ENCODE measurements around the gene PDLIM7.

Gene PDLIM7

DNA sequence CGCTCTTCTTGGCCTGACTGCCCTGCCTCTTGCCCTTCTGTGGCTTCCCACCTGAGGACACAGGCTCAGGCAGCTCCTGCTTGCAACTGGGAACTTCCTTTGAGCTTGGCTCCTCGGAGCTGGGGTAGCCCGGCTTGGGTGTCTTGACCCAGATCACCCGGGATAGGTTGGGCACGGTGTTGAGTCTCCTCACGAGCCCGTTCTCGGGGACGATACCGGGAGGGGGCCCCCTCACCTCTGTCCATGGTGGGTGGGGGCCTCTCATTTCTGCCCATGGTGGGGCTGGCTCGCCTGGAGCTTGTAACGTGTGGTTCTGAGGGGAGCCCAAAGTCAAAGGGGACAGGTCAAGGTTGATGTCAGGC, 27.1 kb upstream of the PDLIM7 start:
- no peak for DNase-seq

DNA sequence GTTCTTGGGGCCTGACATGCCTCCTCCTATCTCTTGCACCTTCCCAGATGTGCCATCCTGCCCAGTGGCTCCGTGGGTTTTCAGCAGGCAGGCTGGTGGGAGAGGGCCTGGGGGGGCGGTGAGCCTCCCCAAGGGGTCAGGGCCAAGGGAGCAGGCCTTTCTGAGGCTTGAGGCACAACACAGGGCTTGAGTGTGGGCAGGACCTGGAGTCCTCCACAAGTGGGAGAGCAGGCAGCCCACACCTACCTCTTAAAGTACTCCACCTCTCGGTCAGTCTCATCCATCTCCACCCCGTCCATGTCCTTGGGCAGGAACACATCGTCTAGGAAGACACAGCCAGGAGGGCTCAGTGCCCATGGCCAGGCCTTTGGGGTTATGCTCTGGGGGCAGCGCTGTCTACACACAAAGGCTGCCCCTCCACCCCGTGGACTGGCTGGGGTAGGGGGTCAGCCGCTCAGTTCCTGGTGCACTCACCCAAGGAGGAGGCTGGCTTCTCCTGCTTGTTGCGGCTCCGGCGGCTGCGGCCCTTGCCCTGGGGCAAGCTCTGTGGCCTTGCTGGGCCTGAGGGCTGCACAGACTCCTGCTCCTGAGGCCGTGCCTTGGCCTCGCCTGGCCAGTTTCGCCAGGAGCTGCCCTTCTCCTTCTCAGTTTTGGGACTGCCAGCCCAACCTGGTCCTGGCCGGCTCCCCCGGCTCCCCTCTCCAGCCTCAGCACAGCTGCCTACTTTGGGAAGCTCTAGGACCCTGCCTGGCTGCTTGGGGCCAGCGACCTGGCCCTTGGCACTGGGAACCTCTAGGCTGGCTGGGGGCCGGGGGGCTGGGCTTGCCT, 26.5 kb upstream of the PDLIM7 start:
- no peak for DNase-seq

DNA sequence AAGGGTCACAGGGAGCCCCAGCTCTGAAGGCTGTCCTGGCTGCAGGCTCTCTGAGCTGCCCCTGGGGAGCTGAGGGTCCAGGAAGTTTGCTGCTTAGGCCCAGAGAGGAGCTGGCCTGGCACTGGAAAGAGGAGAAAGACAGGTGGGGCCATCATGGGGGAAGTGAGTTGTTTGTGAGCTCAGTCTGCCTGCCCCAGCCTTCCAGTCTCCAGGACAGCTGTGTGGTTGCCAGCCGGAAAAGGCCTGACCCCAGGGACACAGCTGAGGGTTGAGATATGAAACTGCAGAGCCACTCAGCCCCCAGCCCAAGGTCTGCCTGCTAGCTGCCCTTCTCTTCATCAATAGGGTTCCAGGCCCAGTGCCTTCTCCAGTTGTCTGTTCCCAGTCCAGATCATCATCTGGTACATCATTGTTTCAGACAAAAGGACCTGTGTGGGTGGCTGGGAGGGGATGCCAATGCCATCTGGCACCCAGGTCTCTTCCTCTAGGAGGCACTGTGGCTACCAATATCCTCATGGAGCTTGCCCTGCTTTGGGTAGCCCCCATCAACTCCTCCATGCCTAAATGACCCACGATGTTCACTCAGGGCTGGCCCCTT, 23.6 kb upstream of the PDLIM7 start:
- DNase-seq: no peak

DNA sequence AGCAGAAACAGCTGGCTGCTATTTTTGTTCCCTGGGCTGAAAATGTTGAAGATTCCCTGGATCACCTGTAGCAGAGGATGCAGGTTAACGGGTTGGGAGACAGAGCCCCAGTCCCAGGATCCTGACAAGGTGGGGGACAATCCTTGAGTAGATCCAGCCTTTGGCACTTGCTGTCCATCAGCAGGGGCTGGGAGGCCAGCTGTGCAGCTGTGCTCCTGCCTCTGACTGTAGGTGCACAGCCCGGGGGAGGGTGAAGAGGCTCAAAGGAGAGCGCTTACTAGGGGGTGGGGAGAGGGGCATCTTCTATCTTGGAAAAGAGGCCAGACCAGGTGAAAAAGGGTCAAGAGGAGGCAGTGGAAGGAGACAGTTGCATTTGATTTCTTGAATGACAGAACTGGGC, 22.9 kb upstream of the PDLIM7 start:
- DNase-seq: no peak

DNA sequence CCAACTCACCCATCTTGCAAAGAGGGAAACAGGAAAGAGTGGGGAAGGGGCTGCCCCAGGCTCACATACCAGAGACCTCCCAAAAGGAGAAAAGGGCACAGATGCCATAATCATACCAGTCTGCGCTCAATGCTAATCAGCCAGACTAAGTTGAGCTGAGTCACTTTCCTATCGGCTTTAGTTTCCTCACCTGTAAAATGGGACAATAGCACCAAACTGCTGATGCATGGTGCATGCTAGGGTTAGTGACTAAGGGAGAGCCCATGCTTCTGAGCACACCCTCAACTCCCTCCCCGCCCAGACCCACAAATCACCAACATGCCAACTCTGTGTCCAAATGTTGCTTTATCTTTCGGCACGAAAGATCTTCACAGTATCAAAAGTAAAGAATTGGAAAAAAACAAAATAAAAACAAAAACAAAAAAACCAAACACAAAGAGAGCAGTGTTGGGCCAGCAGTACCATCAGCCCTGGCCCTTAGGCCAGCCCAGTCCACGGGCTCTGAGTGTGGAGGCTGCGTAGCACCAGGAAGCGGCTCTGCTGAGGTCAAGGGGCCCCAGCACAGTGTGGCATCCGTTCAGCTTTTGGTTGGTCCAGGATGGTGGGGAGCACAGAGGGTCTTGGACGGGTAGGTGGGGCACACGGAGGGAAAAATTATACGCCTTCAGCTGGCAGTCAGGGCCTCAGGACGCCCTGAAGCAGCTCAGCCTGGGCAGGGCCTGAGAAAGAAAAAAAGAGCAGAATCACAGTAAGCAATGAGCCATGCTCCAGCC, 22.2 kb upstream of the PDLIM7 start:
- DNase-seq: no peak

DNA sequence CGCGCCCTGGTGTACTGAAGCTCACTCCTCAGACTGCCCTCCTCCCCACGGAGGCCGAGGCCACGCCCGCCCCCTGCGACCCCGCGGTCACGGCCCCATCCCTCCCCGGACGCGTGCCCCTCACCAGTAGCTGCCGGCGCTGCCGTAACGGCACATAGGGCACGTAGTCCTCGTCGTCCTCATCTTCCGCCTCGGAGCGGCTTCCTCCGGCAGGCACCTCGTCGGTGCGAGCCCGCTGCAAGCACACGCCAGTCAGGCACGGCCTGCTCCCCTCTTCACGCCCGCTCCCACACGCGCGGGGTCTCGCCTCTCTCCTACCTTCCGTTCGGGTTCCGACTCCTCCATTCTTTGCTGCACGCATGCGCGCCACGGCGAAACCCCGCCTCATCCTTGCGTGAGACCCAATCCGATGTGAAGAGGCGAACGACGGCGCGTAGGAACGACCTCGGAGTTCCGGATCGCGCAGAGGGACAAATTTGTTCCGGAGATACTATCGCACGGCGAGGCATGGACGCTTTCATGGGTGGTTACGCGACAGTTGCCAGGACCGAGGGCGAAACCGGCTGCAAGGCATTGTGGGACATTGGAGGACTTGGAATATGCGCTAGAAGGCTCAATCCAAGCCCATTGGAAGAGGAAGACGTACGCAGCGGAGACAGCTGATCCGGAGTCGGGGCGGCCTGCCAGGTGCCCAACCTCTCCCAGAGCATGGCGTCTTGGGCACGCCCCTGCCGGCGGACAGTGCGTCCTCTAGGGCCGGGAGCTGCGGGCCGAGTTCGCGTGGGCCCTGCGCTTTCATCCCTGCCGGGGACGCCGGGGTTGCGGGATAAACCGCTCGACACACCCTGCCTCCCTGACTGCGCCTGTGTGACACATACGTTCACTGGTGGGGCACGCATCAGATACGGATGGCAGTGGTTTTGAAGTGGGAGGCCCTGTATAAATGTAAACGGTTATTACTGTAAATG, 19.5 kb upstream of the PDLIM7 start, which contains the start of gene DDX41:
TSS of gene DDX41 (minus strand) at position 361 of the 968 bp plus-strand sequence. CDS start at position 345, 16 bp downstream.
- DNase-seq: peak; percentile 99

DNA sequence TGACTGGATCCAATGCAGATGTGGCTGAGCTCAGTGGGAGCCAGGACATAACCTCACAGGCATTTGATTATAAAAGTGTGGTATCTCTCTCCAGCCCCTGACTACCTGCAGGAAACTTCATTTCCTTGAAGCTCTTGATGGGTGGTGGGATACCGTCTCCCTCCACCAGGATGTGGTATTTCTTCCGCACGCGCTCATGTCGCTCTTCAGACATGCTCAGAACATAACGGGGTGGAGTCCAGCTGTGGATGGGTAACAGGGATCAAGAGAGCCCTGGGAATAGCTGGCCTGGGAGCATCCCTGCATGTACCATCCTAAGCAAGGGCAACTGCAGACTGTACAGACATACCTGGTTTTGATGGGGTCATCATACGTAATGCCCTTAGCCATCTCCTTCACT, 18.2 kb upstream of the PDLIM7 start:
- no peak for DNase-seq

DNA sequence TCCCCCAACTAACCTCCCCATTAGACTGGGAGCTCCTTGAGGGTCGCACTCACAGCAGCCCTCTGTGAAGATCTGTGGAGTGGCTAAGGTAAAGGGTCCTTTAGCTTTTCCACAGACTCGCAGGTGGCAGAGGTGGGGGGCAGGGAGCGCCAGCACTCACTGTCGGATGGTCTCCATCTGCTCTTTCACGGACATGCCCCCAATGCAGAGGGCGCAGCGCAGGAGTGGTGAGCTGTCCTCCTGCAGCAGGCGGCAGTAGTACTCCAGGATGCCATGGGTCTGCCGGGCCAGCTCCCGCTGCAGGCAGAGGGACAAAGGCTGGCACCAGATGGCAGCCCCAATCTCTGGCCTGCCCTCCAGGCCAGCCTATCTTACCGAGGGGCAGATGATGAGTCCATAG, 17.1 kb upstream of the PDLIM7 start:
- no peak for DNase-seq

DNA sequence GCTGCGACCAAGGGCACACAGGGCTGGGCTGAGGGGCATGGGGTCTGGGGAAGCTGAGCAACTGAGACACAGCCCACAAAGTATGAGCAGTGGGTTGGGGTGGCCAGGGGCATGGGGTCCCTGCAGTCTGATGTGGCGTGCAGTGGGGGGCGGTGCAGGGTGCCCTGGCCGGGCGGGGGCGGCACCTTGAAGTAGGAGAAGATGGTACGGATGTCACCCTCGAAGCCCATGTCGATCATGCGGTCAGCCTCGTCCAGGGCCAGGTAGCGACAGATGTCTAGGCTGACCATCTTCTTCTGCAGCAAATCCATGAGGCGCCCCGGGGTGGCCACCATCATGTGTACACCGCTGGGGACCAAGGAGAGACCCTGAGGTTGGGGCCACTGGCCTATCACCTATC, 16.1 kb upstream of the PDLIM7 start:
- no peak for DNase-seq

DNA sequence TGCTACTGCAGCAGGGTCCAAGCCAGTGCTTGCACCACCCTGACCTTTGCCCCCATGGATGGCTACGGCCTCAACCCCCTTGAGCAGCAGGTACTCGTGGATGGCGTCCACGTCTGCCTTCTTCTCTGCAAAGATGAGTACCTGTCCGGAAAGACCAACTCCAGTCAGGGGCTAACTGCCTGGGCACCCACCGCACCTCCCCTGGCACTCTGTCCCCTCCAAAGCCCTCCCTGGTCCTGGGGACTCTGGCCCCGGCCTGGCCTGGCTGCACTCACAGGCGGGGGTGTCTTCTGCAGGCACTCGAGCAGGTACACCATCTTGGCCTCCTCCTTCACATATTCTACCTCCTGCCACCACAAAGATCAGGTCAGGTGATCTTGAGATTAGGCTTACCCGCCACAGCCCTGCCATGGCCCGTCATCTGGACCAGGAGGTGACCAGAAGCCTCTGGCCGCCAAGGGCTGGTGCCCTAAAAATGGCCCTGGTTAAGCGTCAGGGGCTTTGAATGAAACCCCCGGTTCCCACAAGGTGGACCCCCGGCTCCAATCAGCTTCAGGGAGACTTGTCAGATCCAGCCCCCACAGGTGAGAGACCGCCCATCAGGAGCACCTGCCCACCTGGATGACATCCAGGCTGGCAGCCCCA, 15.5 kb upstream of the PDLIM7 start:
- no peak for DNase-seq

DNA sequence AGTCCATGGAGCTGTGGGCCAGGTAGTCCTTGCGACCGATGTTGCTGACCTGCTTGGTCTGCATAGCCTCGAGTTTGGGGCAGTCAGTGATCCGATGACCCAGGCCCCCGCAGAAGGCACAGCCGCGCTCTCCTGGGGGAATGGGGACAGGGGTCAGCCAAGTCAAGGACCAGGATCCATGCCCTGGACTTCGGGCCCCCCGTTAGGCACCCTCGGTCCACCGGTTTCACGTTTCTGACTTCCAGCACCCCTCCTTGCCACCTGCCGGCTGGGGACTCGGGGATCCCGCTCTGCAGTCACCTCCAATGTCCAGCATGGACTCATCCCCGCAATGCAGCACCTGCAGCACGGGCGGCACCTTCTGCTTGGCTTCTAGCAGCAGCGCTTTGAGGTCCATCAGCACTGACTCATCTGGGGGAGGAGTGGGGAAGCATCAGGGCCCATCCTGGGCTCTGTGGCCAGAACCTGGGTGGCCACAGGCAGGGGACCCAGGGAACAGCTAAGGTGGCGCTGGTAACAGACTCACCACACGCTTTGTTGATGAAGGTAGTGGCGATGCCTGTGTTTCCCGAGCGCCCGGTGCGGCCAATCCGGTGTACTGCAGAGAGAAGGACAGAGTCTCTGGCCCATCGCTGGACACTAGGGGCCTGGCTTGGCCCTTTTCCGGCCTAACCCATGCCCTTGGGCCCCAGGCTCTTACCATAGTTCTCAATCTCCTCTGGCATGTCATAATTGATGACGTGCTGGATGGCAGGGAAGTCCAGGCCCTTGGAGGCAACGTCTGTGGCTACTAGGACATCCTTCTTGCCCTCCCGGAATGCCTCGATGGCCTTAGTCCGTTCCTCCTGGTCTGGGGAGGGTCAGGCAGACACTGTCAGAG, 14.6 kb upstream of the PDLIM7 start:
- no peak for DNase-seq

DNA sequence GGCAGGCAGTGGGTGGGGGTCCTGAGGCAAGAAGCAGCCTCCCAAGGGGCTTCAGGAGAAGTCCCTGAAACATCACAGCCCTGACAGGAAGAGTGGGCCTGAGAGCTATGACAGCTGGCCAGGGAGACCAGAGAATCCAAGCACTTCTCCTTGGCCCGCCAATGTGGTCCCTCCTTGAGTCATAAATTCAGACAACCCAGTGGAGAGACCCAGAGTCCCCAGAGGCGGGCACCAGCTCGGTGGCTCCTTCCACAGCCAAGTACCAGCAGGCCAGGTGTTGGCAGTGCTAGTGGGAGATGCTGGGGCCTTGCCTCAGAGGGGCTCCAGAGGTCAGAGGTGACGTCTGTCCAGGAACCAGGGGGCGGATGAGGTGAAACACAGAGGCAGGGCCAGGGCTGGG, 13.8 kb upstream of the PDLIM7 start:
- no peak for DNase-seq

DNA sequence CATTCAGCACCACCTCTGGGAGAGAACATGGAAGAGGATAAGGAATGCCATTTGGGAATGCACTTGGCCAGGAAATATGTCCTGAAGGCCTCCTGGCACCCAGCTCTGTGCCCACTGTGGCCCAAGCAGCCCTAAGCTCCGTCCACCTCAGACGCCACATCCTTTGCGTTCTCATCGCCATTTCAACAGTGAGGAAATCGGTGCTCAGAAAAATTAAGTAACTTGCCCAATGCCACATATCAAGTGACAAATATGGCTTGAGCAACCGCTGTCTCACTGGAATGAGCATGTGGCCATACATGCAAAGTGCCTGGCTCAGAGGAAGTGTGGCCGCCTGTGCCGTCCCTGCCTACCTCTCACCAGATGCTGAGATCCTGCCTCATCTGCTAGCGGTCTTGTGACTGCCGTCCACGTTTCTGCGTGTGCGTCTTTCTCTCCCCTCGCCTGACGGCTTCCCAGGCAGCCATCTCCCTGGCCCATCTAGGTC, 13.2 kb upstream of the PDLIM7 start:
- no peak for DNase-seq

DNA sequence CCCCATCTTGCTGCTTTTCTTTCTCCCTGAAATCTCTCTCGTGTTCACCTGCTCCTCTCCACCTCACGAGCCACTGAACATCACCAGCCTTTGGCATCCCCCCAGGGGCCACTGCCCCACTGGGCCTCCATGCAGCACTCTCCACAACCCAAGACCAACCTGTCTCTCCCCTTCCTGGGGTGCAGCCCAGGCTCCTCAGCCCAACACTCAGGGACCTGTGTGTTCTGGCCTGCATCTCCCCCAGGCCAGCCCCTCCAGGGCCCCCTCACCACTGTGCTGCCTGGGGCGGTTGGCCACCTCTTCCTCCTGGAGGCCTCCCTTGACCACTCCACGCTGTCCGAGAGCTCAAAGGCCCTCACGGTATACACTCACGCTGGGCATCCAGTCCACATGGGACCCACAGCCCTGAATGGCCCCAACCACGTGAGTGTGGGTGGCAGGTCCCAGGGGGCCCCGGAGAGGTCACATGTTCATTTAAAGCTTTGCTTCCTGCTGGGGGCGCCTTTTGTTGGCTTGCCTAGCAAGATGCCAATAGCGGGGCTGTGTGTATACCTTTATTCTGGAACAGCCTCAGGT, 12.7 kb upstream of the PDLIM7 start:
- no peak for DNase-seq

DNA sequence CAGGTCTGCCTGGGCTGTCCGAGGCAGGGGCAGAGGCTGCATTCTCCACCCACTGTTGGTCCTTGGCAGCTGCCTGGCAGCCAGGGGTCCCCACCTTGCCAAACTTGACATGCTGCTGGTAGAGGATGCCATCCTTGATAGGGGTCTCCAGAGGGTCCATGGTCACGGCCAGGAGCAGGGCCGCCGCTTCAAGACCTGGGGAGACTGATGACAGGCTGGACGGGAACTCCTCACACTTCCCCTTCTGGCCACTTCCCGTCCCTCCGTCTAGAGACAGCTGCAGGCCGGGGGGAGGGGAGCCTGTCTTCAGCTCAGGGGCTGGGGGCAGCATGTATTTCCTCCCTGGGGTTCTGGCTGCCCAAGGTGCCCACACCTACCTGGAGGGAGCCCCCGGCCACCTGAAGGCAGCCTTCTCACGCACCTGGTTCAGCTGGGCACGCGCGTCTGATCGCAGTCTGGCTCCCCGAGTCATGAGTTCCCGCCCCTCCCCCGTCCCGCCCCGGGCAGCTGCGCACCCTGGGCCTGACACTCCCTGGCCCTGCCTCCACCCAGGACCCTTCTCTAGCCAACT, 12.1 kb upstream of the PDLIM7 start, which contains the start of gene DOK3:
TSS of gene DOK3 (minus strand) at position 446 of the 571 bp plus-strand sequence. CDS start at position 160, 286 bp downstream.
- DNase-seq: no peak

DNA sequence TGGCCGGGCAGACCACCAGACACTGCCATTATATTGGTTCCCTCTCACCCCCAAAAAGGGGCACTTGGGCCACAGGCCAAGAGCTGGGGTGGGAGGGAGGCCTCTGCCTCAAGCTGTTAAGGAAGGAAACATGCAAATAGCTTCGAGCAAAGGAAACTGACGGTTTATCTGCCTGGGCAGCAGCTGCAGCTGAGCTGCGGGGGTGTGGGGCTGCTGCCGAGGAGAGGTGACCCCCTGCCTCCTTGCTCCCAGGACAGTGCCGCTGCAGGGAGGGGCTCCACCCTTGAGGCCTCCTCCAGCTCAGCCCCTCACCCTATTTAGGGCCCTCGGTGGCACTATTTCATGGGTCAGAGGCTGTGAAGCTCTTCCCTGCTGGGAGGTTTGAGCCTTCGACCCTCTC, 11.4 kb upstream of the PDLIM7 start:
- no peak for DNase-seq

DNA sequence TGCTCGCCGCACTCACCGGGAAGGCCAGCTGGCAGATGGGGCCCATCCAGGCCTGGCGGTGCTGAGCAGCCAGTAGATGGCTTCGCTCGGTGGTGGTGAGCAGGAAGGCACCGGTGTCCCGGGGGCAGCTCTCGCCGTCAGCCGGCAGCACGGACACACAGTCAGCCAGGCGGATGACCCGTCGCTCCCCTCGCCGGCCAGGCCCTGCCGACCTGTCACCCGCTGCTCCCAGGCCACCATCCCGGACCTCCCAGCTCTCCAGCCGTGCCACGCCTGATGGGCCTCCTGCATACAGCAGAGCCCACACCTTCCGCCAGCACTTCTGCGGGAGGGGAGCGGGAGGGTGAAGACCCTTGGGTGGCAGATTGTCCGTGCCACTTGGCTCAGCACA, 10.8 kb upstream of the PDLIM7 start:
- no peak for DNase-seq

DNA sequence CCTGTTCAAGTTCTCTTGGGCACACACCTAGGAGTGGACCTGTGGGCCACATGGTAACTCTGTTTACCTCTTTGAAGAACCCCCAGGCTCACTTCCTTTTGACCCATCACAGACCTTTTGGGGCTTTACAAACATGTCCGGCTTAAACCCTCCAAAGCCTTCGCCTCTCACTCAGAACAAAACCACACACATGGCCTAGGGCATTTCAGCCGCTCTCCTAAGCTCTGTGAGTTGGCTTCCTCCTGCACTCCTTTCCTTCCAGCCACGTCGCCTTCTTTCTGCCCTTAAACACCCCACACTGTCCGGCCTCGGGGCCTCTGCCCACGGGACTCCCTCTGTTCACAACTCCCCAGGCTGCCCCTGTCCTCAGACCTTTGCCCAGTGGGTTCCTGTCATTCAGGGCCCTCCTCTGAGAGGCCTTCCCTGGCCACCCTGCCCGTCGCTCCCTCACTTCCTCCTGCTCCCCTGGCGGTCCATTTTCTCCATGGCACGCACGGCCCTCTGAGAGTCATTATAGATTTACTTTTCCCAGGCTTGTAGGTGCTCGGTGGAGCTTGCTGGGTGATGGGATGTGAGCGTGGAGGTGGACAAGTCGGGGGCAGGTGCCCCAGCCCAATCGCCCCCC, 10.3 kb upstream of the PDLIM7 start:
- DNase-seq: no peak

DNA sequence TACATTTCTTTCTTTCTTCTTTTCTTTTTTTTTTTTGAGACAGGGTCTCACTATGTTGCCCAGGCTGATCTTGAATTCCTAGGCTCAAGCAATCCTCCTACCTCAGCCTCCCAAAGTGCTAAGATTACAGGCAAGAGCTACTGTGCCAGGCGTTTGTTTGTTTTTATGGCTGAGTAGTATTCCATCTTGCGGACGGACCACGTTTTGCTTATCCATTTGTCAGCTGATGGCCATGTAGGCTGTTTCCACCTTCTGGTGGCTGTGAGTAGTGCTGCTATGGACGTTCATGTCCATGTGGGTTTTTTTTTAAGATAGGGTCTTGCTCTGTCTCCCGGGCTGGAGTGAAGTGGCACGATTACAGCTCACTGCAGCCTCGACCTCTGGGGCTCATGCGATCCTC, 9.8 kb upstream of the PDLIM7 start:
- no peak for DNase-seq

DNA sequence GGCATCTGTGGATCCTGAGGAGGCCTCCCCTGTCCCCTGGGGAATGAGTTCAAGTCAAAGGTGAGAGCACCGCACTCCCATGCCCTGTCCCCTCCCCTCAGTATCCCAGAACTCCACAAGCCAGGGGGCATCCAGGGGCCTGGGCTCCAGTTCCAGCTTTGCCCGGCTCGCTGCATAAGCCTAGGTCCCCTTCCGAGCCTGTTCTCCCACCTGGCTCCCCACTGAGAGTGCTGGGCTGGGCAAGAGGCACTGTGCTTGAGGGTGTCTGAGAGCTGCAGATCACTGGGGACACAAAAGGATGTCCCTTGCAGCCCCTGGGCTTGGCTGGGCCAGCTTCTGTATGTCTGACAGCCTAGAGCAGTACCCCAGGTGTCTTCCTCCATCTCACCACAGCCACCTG, 7.7 kb upstream of the PDLIM7 start:
- no peak for DNase-seq
